GM19351 (cell line): ENCODE results near the gene AGPAT1.

Source experiments
- ATAC-seq: cut with Tn5 transposase; IDR thresholded peaks from one replicate; pipeline ENCODE4 v1.9.1; 2021; ENCODE audit warnings: mild to moderate bottlenecking, moderate library complexity; ENCODE audit not compliant: unreplicated experiment

AGPAT1 gene

DNA sequence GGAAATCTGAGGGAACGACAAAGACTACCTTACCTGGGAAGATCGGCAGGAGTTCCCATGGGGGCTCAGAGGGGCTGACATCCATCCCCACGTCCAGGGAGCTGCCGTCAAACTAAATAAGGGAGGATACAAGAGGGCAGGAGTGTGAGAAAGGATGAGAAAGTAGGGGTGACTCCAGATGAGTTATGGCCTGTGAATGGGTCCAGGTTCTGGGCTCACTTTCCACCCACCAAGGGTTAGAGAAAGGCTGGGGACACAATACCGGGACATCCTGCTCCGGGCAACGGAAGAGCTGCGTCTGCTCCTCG lies 48.5 kb downstream of the AGPAT1 start:
- ATAC-seq, result no peak

- no peak for ATAC-seq
Observed at GRCh38 chr6:32126880-32127279, 49.0 kb downstream of the AGPAT1 start.

GRCh38 chr6:32123681-32124080 lies 52.2 kb downstream of the AGPAT1 start:
- no peak for ATAC-seq

DNA sequence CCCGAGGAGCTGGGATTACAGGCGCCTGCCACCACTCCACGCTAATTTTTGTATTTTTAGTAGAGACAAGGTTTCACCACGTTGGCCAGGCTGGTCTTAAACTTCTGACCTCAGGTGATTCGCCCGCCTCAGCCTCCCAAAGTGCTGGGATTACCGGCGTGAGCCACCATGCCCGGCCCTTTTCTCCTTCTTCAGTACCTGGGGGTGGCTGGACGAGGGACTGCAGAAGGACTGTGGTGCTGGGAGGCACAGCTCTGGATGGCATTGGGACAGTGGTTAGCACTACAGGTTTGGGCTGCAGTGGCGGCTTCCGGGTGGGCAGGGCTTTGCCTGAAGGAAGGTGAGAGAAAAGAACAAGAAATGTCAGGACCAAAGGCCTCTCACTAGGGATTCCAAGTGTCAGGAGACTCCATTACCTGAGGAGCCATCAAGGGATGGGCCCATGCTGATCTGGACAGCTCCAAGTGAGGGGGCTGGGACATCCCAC lies 55.3 kb downstream of the AGPAT1 start:
- no peak for ATAC-seq

GRCh38 chr6:32118782-32119628 lies 56.9 kb downstream of the AGPAT1 start:
- ATAC-seq, result no peak
